Panc1 (cell line): ENCODE results near the gene GDI2. TPM values are rescaled to one million over a fixed set of nuclear protein-coding genes. Genes with fewer than 3 reads are reported as not detected.
"Not testable (repeated sequence)": the region's sequence is repeated elsewhere in the genome, so short reads cannot be mapped to it uniquely, and the experiment has no call there.

Source experiments
- ATAC-seq: fragments of 200-7000 bp; cut with Tn5 transposase; 2 replicates; pipeline ENCODE4 v1.9.1; 2020; ENCODE audit warnings: mild to moderate bottlenecking, moderate library complexity
- BruUV-seq: library from RNA; stranded (reverse); fragments of 400-500 nt; replicated peaks from 2 replicates; lab custom pipeline; 2021; lab: Mats Ljungman, UMichigan
- CTCF ChIA-PET: fragments of 300-600 bp; sonication (Branson Sonifier 250); formaldehyde crosslinking; loops from one replicate; lab custom pipeline; 2022; ENCODE audit warnings: antibody characterized with exemption; lab: Charles Lee
- POLR2A ChIA-PET: fragments of 300-600 bp; sonication (Branson Sonifier 250); formaldehyde crosslinking; loops from one replicate; lab custom pipeline; 2022; ENCODE audit warnings: antibody characterized with exemption; lab: Charles Lee
- DNase-seq: peaks from one replicate; pipeline ENCODE4 v3.0.0-alpha.2; 2010; ENCODE audit warnings: low read depth, low spot score
- H3K27ac ChIP-seq: 2 replicates; pipeline ENCODE4 v1.5.1; 2011; ENCODE audit warnings: mild to moderate bottlenecking, low read length, inconsistent platforms
- H3K27me3 ChIP-seq: fragments of 200-500 bp; sonication (Bioruptor generic); 2 replicates; pipeline ENCODE4 v1.6.0; 2014; ENCODE audit warnings: low read length, inconsistent platforms; ENCODE audit not compliant: control insufficient read depth, insufficient read depth
- H3K36me3 ChIP-seq: fragments of 200-500 bp; sonication (Bioruptor generic); 2 replicates; pipeline ENCODE4 v1.5.1; 2014; ENCODE audit warnings: inconsistent platforms, mild to moderate bottlenecking, low read length, moderate library complexity; ENCODE audit not compliant: control insufficient read depth, insufficient read depth
- H3K4me1 ChIP-seq: 2 replicates; pipeline ENCODE4 v1.5.1; 2011; ENCODE audit warnings: inconsistent platforms, mild to moderate bottlenecking, low read length, moderate library complexity; ENCODE audit not compliant: control insufficient read depth, insufficient read depth
- H3K4me3 ChIP-seq, 2 experiments: 2 replicates each; pipeline ENCODE4 v1.5.1; 2011 to 2012; ENCODE audit warnings: low read depth in 2 of 2, low read length in 2 of 2, mild to moderate bottlenecking in 2 of 2, inconsistent platforms in 1 of 2, moderate library complexity in 1 of 2
- H3K9me3 ChIP-seq: fragments of 200-500 bp; sonication (Bioruptor generic); 2 replicates; pipeline ENCODE4 v1.5.1; 2014; ENCODE audit warnings: low read depth, mild to moderate bottlenecking, inconsistent platforms, low read length, moderate library complexity; ENCODE audit not compliant: control insufficient read depth, insufficient read depth
- CTCF ChIP-seq: fragments of 450-650 bp; IDR thresholded peaks from 2 replicates; pipeline ENCODE4 v1.5.1; 2017; ENCODE audit warnings: mild to moderate bottlenecking
- POLR2AphosphoS5 ChIP-seq: IDR thresholded peaks from 2 replicates; pipeline ENCODE4 v1.6.1; 2012; ENCODE audit warnings: mild to moderate bottlenecking, low read depth, low read length, moderate library complexity
- REST ChIP-seq, 2 experiments: IDR thresholded peaks; 2 replicates each; pipeline ENCODE4 v1.6.1; 2011 to 2012; ENCODE audit warnings: low read depth in 2 of 2, control low read depth in 1 of 2, low read length in 1 of 2, mild to moderate bottlenecking in 1 of 2, moderate library complexity in 1 of 2; ENCODE audit not compliant: insufficient read depth in 1 of 2
- SIN3A ChIP-seq: IDR thresholded peaks from 2 replicates; pipeline ENCODE4 v1.6.1; 2012; ENCODE audit warnings: low read depth, mild to moderate bottlenecking, low read length, moderate library complexity, borderline replicate concordance; ENCODE audit not compliant: insufficient read depth
- TCF7L2 ChIP-seq: IDR thresholded peaks from 2 replicates; pipeline ENCODE4 v1.6.1; 2011; ENCODE audit warnings: mild to moderate bottlenecking, low read depth, low read length, inconsistent platforms
- in situ Hi-C: cut with HindIII; loops from 2 replicates; pipeline ENCODE4 v1.10.0; 2016; ENCODE audit warnings: low sequenced_read_pairs, low pct_unique_long_range_greater_than_20kb
- intact Hi-C: fragments of 100-400 bp; cut with micrococcal nuclease; formaldehyde crosslinking; loops from one replicate; pipeline ENCODE4 v1.10.0; 2022; ENCODE audit not compliant: unreplicated experiment
- total RNA-seq: library from RNA; stranded (reverse); gene quantifications from one replicate; pipeline ENCODE4 v1.2.1, GENCODE V29; 2021; ENCODE audit not compliant: unreplicated experiment

The GDI2 gene
- total RNA-seq, 1 experiment from 2014 or later, result 130 TPM

- no peak for ATAC-seq
- BruUV-seq, result no TSS peak
- no peak for TF ChIP-seq TCF7L2
- POLR2A ChIA-PET, result no interaction called here
- CTCF ChIA-PET, result no interaction called here
- no peaks in the 10 kb centered on the region; the same call in 1 of the 2 replicates for H3K4me1 ChIP-seq
- H3K27ac ChIP-seq, result no peak overlapping the region
- intact Hi-C loops, result no loop called here
- H3K36me3 ChIP-seq, result no peaks in the 10 kb centered on the region
- in situ Hi-C loops, result no loop called here
- H3K4me3 ChIP-seq, result no peak overlapping the region
- DNase-seq, result no peak
- no peaks in the 10 kb centered on the region for H3K27me3 ChIP-seq
- H3K9me3 ChIP-seq, result no peaks in the 10 kb centered on the region
Observed at GRCh38 chr10:5856701-5857004, 43.4 kb upstream of the GDI2 start.

GRCh38 chr10:5855979-5856700, 42.9 kb upstream of the GDI2 start:
- Histone ChIP-seq H3K27ac (no peak overlapping the region), H3K4me1 (no peaks in the 10 kb centered on the region), H3K27me3 (no peaks in the 10 kb centered on the region), H3K36me3 (no peaks in the 10 kb centered on the region), H3K4me3 (no peak overlapping the region), H3K9me3 (no peaks in the 10 kb centered on the region)
- in situ Hi-C loops (no loop called here), intact Hi-C loops (no loop called here)
- no peak for TF ChIP-seq CTCF
- no peak for TF ChIP-seq REST (IDR thresholded peaks at IDR 0.05; ENCODE audit: insufficient read depth in 1 of 2, low read depth in 2 of 2, low read length in 1 of 2)
- no peak for TF ChIP-seq TCF7L2
- TF ChIP-seq POLR2AphosphoS5, result no peak
- no peak for TF ChIP-seq SIN3A
- no TSS peak for BruUV-seq
- ATAC-seq (no peak), DNase-seq (no peak)
- ChIA-PET POLR2A (no interaction called here), CTCF (no interaction called here)

- ChIA-PET CTCF (no interaction called here), POLR2A (no interaction called here)
- no peak for TF ChIP-seq REST (IDR thresholded peaks at IDR 0.05; ENCODE audit: insufficient read depth in 1 of 2, low read depth in 2 of 2, low read length in 1 of 2)
- no peak for TF ChIP-seq CTCF
- no peak for TF ChIP-seq SIN3A
- TF ChIP-seq TCF7L2, result no peak
- TF ChIP-seq POLR2AphosphoS5, result no peak
- Histone ChIP-seq H3K27ac (no peak overlapping the region), H3K4me1 (no peaks in the 10 kb centered on the region), H3K36me3 (no peaks in the 10 kb centered on the region), H3K4me3 (no peak overlapping the region), H3K9me3 (no peaks in the 10 kb centered on the region), H3K27me3 (no peaks in the 10 kb centered on the region)
- no peak for ATAC-seq
- DNase-seq, result no peak
- in situ Hi-C loops (no loop called here), intact Hi-C loops (no loop called here)
- BruUV-seq, result no TSS peak
Observed at GRCh38 chr10:5854131-5854475, 40.9 kb upstream of the GDI2 start.

- H3K9me3 ChIP-seq, BruUV-seq, H3K4me1 ChIP-seq, H3K27me3 ChIP-seq, H3K4me3 ChIP-seq, H3K36me3 ChIP-seq, CTCF ChIA-PET, DNase-seq, ATAC-seq, in situ Hi-C loops, intact Hi-C loops, H3K27ac ChIP-seq: not testable (repeated sequence)
- POLR2A ChIA-PET, result interaction anchor here (0.6 kb wide), 1 partner anchor 35 kb away, joined by 5 read pairs; no protein-coding TSS in a partner anchor
Observed at GRCh38 chr10:5846667-5847066, 33.4 kb upstream of the GDI2 start.
